Epithelial cell of esophagus (primary cell): ENCODE data around the gene CGN.

Source experiments
- DNase-seq: peaks from one replicate; pipeline ENCODE4 v3.0.0; 2010; ENCODE audit warnings: low read depth
- H3K4me3 ChIP-seq: 2 replicates; pipeline ENCODE4 v1.5.1; 2011; ENCODE audit warnings: mild to moderate bottlenecking, low read length, control low read depth
- CTCF ChIP-seq: IDR thresholded peaks from 2 replicates; pipeline ENCODE4 v1.5.1; 2011; ENCODE audit warnings: low read depth, mild to moderate bottlenecking, low read length, control low read depth, inconsistent platforms; ENCODE audit not compliant: insufficient read depth; ENCODE audit errors: missing control alignments

CGN gene

DNA sequence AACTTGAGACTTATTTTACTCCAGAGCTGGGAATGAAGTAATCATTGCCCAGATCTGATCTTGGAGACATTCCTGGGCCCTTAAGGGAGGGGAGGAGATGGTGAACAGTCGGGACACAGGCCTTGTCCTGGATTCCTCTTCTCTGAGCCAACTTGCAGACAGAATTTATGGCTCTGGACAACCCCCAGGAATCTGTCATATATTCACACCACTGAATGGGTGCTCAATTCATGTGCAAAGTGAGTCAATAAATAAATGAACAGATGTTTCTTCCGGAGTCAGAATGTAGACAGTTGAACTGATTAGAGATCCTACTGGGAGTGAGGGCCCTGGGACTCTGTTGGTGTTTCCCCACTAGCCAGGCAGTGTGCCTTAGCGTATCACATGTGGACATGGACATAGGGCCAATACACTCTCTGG, 31.5 kb downstream of the CGN start:
- peak; percentile 41 for DNase-seq
- TF ChIP-seq CTCF, result no peak
- peak overlapping the region; percentile 19 for H3K4me3 ChIP-seq

DNA sequence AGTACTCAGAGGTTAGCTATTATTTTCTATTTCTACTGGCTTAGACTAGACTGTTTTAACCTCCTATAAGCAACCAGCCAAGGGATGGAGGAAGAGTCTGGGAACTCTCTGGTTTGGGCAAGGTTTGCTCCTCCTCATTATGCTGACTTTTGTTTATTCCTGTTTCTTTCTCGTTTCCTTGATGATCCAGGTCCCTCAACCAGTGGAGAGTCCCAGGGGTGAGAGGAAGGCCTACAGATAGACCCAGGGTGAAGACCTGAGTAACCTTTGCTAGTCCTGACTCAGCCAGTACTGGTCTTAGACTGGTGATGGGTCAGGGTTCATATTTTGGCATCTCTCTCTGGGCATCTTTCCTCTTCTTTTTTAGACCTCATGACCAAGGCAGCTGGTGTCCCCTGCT, 34.4 kb downstream of the CGN start:
- TF ChIP-seq CTCF, result no peak
- DNase-seq, result no peak

DNA sequence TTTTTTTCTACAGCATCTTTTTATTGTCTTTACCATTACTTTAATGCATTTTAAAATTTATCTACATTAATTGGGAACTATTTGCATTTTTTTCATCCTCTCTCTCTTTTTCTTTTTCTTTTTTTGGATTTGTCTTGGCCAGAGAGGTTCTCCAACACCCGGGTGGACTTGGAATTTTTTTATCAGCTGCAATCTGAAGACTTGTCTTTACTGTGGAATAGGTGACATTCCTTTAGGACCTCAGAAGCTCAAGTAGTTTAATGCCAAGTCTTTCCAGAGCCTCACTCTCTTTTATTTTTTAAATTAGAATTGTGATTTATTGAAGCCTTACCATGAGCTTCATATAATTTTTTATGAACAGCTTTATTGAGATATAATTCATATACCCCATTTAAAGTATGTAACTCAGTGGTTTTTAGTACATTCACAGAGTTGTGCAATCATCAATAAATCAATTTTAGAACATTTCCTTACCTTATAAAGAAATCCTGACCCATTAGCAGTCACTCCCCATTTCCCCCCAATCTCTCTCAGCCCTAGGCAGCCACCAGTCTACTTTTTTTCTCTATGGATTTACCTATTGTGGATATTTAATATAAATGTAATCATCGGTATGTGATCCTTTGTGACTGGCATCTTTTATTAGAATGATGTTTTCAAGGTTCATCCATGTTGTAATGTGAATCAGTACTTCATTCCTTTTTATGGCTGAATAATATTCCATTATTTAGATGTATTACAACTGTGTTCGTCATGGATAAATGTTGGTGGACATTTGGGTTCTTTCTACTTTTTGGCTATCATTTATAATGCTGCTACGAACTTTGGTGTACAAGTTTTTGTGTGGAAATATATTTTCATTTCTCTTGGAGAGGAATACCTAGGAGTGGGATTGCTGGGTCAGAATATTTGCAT, 35.1 kb downstream of the CGN start:
- no peak for DNase-seq
- H3K4me3 ChIP-seq, result no peak overlapping the region
- no peak for TF ChIP-seq CTCF

More for the DNA sequence above, 34.4 kb downstream of the CGN start:
- H3K4me3 ChIP-seq, result no peak overlapping the region

- no peak for TF ChIP-seq CTCF
- peak; percentile 96 for DNase-seq
- no peak overlapping the region for H3K4me3 ChIP-seq
These were observed 36.1 kb downstream of the CGN start for GRCh38 chr1:151547119-151547899.

- DNase-seq, result no peak
- no peak for TF ChIP-seq CTCF
- H3K4me3 ChIP-seq, result no peak overlapping the region
These were observed 36.7 kb downstream of the CGN start for GRCh38 chr1:151547900-151548230.

GRCh38 chr1:151549199-151549598, 38.0 kb downstream of the CGN start:
- no peak for DNase-seq
- no peak overlapping the region for H3K4me3 ChIP-seq
- no peak for TF ChIP-seq CTCF
